GM10847 (cell line): ENCODE results near the gene FNDC3B.

Source experiments
- POLR2A ChIP-seq: IDR thresholded peaks from 2 replicates; pipeline ENCODE4 v1.6.1; 2011; ENCODE audit not compliant: insufficient read length; ENCODE audit errors: extremely low read depth

The FNDC3B gene

GRCh38 chr3:172179680-172180399, 140.5 kb downstream of the FNDC3B start:
- TF ChIP-seq POLR2A, result no peak

- no peak for TF ChIP-seq POLR2A
Observed at GRCh38 chr3:172180473-172180872, 141.1 kb downstream of the FNDC3B start.

- no peak for TF ChIP-seq POLR2A
Observed at GRCh38 chr3:172181932-172182586, 142.7 kb downstream of the FNDC3B start.

- TF ChIP-seq POLR2A, result no peak
Observed at GRCh38 chr3:172182797-172183196, 143.4 kb downstream of the FNDC3B start.

GRCh38 chr3:172184106-172184822, 144.9 kb downstream of the FNDC3B start:
- TF ChIP-seq POLR2A, result no peak

GRCh38 chr3:172185907-172186306, 146.5 kb downstream of the FNDC3B start:
- TF ChIP-seq POLR2A, result no peak

GRCh38 chr3:172186607-172187006, 147.2 kb downstream of the FNDC3B start:
- TF ChIP-seq POLR2A, result no peak

GRCh38 chr3:172187511-172187910, 148.1 kb downstream of the FNDC3B start:
- no peak for TF ChIP-seq POLR2A

GRCh38 chr3:172188511-172188910, 149.1 kb downstream of the FNDC3B start:
- no peak for TF ChIP-seq POLR2A

GRCh38 chr3:172189213-172189612, 149.8 kb downstream of the FNDC3B start:
- no peak for TF ChIP-seq POLR2A

GRCh38 chr3:172189987-172190603, 150.7 kb downstream of the FNDC3B start:
- no peak for TF ChIP-seq POLR2A

- no peak for TF ChIP-seq POLR2A
Observed at GRCh38 chr3:172190980-172191379, 151.6 kb downstream of the FNDC3B start.

- TF ChIP-seq POLR2A, result no peak
Observed at GRCh38 chr3:172191629-172192028, 152.3 kb downstream of the FNDC3B start.

- no peak for TF ChIP-seq POLR2A
Observed at GRCh38 chr3:172192830-172193415, 153.5 kb downstream of the FNDC3B start.

GRCh38 chr3:172193436-172193835, 154.1 kb downstream of the FNDC3B start:
- no peak for TF ChIP-seq POLR2A
